HG02981 (cell line): ENCODE results near the gene ARHGAP10.
"Not testable (repeated sequence)": the region's sequence is repeated elsewhere in the genome, so short reads cannot be mapped to it uniquely, and the experiment has no call there.

ENCODE experiments used
- ATAC-seq: cut with Tn5 transposase; IDR thresholded peaks from one replicate; pipeline ENCODE4 v1.9.1; 2021; ENCODE audit warnings: mild to moderate bottlenecking, moderate library complexity; ENCODE audit not compliant: unreplicated experiment

Gene ARHGAP10

DNA sequence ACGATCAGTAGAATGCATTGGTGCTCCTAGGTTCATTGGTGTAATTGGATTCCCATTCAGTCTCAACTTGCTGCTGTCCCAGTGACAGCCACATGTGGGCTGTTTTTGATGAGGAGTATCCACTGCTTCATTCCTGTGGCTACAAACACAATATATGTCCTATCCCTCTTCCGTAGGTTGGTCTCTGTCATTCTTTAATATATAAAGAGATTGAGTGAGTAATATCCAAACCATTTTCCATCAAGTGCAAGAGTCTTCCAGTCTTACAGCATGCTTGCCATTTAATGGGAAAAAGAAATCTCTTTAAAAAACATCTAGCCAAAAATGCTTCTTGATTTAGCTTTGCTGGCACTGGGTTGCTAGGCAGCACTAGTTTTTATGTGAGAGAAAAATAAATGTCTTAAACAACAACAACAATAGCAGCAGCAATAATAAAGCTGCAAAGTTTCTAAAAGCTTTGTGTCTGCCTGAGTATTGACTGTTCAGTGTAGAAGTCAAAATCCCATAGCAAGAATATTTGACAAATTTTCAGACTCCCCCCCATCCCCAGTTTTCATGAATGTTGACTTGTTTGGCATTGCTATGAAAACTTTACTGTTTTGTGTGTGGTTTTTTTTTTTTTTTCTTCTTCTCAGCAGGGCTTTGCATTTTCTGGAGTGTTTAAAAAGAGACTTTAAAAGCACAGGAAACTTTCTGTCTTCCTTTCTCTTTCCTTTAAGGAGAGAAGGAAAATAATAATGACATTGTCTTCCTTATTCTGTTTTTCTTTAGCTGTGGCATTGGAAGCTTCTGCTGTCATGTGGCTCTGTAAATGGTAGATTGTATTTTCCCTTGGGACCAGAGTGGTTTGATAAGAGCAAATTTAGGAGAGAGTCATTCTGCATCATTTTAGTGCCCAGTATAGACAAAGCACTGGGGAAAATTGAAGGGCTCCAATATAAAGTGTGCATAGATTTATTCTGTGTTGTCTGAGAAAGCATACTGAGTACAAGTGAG, 244.3 kb downstream of the ARHGAP10 start:
- ATAC-seq, result no peak

DNA sequence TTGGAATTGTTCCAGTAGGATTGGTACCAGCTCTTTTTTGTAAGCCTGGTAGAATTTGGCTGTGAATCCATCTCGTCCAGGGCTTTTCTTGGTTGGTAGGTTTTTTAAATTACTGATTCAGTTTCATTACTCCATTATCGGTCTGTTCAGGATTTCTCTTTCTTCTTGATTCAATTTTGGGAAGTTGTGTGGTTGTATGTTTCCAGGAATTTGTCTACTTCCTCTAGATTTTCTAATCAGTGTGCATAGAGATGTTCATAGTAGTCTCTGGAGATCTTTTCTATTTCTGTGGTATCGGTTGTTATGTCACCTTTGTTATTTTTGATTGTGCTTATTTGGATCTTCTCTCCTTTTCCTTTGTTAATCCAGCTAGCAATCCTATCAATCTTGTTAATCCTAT, 248.7 kb downstream of the ARHGAP10 start:
- ATAC-seq, result no peak

DNA sequence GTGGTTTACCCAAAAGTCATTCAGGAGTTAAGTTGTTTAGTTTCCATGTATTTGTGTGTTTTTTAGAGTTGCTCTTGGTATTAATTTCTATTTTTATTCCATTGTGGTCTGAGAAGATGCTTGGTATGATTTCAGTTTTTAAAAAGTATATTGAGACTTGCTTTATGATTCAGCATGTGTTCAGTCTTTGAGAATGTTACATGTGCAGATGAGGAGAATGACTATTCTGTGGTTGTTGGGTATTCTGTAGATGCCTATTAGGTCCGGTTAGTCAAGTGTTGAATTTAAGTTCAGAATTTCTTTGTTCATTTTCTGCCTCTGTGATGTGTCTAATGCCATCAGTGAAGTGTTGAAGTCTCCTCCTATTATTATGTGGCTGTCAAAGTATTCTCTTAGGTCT, 249.4 kb downstream of the ARHGAP10 start:
- peak; percentile 94 for ATAC-seq

DNA sequence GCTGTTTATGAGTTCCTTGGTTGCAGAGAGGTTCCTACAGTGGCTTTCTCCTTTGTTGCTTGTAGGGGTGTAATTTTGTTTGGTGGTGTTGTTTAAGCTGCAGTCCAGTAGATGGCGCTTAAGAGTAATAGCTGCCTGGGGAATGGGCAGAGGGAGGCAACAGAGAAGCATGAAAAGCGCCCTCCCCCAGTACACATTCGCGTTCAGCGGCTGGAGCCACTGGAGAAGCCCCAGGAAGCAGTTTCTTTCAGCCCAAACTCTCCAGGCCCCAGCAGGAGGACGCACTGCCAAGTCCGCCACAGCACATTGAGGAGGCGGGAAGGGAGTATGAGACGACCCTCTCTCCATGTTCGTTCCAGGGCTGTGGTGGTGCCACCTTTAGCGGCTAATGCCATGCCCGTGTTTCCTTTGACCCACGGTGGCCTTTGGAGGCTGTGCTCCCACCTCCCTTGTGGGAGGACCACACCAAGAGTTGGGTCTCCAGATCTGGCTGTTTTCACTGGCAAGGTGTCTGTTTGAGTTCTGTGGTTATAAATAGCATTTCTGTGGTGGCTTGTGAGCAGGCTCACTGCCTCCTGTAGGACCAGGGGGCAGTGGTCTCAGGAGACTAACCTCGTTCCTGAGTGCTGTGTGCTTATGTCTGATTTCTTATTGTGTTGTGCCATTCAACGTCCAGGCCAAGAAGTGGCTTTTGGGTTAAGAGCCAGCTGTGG, 252.3 kb downstream of the ARHGAP10 start:
- no peak for ATAC-seq

DNA sequence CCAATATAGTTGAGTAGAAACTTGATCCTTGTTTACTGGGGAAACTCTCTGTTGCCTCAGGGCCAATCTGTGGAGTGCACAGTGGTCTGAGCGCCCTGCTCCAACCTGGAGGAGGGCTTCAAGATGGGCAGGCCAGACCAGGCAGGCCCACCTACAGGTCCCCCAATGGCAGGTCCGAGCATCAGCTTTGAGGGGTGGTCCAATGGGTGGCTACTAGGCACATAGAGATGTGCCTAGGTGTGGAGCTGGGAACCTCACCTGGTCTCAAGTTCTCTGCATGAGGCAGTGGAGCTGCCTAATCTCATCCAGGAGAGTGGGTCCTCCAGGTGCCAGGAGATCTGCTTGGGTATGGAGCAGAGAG, 252.9 kb downstream of the ARHGAP10 start:
- ATAC-seq, result no peak

DNA sequence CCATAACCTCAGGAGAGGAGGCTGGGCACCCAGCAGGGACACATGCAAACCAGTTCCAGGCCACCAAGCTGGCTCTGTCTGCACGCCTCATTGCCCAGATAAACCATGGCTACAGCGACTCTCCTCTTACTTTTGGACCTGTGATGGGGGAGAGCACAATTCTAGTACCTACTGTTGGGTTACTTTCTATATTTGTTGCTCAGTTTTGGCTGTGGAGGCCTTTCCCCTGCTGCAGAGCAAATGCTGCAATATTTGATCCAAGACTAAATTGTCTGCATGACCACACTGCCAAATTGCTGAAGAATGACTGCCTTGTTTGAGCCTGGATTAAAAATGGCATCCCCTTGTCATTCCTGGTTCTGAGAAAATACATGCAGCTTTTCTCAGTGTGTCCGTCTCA, 253.5 kb downstream of the ARHGAP10 start:
- ATAC-seq, result no peak

DNA sequence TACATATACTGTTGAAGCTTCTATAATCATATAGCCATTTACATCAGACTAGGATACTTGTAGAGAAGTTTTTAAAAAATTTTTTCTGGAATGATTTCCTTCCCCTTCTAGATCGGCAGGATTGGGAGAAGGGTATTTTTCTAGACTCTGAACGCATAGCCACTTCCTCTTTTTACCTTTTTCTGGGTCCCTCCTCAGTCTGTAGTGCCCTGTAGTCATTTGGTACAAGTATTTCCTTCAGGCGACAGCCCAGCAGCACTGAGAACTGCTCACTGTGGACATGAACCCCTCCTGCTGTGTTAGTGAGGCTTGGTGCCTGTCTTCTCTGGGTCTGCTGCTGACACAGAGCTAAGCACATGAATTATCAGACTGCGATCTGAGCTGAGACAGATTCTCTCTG, 255.4 kb downstream of the ARHGAP10 start:
- no peak for ATAC-seq

DNA sequence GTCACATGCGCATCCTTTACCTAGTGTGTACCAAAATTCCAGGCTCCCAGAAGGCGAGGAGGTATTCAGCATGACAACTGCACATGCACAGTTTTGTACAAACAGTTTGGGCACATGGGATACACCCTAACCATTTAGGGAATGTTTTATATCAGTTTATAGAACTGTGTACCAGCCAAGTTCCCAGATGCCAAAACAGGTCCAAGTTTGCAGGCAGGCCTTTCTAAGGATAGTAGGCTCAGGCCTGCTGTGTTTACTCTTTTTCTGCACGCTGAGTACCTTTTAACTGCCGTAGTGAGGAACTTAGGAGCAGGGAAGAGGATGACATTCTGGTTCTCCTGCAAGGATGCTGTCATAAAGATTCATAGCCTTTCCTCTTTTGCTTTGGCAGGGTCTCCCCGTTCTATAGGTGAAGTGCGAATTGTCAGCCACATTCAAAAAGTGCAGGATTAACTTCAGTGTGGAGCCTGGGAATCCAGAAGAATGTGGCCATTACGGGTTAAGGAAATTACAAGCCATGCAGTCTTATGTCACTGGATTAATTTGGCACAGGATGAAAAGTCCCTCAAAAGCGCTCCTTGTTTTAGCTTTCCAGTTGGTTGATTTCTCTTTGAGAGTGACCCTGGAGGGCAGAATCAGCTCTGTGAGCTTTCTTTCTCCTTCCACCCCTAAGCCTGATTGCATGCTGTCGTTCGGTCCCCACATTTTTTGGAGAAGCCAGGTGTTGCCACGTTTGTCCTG, 259.8 kb downstream of the ARHGAP10 start:
- no peak for ATAC-seq

DNA sequence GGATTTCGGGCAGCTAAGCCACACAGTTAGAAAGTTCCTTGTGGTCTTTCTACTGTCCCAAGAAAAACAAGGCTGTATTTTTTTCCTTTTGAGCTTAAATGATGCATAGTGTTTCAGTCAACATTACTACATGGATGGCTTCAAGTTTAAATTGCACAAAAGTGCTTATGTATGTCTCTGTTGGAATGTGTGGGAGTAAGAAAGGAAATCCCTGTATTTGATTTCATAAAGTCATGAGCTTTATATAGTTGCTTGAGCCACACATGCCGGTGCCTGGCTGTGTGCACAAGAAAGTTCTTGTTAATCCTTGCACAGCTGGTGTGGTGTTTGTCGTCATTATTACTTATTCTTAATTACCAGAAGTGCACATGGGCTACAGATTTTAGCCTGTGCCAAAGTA, 262.2 kb downstream of the ARHGAP10 start:
- no peak for ATAC-seq

DNA sequence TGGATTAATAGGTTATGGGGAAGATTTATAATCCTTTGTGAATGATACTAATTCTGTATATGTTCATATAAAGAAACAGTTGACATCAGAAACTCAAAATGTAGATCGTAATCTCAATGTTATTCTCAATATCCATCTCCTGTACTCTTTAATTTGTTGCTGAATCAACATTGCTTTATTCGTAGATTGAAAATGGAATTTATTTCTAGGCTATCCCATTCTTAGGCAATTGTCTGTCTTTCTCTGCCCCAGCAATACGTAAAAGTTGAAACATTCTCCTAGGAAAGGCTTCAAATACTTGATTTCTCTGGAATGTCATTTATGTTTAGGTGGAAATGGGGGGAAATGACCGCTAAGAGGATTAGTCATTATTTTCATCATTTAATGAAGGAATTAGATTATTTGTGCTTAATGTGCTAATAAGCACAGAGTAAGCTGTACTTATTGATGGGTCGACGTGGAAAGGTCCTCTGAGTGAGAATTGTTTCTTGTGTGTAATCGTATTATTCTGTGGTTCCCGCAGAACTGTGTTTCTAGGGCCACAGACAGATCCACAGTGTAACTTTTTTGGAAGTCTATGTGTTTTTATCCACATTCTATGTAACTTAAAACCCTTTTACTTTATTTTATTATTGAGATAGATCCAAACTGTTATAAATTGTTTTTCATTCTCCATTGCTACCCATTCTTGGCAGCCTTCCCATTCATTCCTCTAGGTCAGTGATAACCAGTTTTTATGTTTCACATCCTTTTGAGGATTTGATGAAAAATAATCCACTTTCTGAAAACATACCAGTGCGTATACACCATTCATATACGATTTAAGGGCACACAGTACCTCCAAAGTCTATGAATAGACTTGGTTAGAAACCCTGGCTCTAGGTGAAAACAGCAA, 262.9 kb downstream of the ARHGAP10 start:
- ATAC-seq, result no peak

DNA sequence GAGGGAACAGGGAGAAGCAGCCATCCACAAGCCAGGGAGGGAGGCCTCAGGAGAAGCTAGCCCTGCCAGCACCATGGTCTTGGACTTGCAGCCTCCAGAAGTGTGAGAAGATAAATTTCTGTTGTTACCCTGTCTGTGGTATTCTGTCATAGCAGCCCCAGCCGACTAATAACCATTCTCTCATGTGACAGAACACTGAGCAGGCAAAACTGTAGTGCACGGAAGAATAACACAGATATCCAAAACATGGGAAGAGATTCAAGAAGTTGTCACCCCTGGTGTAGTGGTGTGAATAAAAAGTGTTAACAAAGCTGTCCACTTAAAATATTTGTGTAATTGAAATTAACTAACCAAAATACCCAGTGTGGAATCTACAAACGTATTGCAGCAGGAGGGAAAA, 265.0 kb downstream of the ARHGAP10 start:
- no peak for ATAC-seq

DNA sequence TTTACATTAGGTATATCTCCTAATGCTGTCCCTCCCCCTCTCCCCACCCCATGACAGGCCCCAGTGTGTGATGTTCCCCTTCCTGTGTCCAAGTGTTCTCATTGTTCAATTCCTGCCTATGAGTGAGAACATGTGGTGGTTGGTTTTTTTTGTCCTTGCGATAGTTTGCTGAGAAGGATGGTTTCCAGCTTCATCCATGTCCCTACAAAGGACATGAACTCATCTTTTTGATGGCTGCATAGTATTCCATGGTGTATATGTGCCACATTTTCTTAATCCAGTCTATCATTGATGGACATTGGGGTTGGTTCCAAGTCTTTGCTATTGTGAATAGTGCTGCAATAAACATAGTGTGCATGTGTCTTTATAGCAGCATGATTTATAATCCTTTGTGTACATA, 268.1 kb downstream of the ARHGAP10 start:
- not testable (repeated sequence) for ATAC-seq

DNA sequence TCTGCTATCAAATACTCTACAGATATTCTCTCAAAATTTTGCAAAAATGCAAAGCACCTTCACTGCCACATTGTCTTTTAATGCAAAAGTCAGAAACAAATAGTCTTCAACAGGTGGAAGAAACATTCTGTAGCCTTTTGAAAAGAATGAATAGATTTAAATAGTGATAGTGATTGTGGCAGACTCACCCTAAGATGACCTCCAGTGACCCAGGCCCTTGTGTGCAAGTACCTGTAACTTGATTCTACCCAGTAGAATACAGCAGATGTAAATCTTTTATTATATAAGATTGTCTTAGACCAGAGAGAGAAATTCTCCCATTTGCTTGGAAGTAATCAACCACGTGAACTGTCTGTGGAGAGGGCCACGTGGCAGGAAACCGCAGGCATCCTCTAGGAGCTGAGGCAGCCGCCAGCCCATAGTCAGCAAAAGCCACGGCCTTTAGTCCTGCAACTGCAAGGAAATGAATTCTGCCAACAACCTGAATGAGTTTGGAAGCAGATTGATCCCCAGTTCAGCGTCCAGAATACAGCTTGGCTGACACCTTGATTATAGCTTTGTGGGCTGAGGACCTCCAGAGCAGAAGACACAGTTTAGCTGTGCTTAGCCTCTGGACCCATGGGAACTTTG, 272.5 kb downstream of the ARHGAP10 start:
- ATAC-seq, result no peak

DNA sequence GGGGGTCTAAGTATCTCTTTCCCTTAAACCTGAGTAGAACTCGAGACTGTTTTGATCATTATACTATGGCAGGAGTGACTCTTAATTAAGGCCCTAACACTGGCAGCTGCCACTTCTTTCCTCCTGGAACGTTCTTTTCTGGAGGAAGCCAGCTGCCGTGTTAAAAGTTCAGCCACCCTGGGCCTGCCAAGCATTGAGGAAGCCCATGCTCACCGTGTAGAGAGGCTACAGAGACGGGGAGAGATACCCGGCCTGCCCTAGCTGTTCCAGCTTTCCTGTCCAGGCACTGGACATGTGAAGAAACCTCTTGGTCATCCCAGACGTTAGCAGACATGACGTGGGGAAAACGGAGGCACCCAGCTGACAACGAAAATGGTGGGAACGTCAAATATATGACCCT, 274.1 kb downstream of the ARHGAP10 start:
- ATAC-seq, result no peak

DNA sequence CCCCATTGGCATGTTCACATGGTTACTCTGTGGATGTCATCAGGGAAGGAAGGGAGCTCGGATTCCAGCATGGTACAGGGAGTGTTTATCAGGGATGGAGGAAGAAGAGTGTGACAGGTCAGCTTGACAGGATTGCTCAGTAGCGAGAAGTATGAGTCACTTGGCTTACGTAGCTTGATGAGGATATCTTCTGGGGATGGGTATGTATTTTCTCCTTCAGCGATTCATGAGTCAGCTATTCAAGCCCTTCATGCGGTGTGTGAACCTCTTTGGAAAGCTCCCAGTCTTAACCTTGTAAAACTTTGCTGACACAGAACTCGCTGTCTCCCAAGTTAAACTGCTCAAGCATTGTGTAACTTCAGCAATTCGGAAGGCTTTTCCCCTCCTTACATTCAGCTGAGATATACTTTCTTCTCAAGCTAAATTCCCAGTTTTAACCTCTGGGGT, 275.4 kb downstream of the ARHGAP10 start:
- no peak for ATAC-seq

DNA sequence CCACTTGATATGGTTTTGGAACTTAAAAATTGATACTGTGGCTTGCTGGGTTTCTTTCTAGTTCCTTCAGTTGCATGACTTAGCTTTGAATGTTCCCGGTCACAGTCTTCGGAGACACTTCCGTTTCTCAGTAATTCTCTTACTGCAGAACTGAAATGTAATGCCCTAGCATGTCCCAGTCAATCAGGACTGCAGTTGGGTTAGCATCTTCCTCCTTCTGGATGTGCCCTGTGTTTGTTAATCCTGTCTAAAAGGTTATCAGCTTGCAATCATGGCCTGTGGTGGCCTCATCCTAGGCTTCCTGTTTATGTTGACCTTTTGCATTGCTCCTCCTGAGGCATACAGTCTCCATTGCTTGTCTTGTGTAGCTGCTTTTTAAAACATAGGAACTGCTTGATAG, 275.9 kb downstream of the ARHGAP10 start:
- no peak for ATAC-seq

DNA sequence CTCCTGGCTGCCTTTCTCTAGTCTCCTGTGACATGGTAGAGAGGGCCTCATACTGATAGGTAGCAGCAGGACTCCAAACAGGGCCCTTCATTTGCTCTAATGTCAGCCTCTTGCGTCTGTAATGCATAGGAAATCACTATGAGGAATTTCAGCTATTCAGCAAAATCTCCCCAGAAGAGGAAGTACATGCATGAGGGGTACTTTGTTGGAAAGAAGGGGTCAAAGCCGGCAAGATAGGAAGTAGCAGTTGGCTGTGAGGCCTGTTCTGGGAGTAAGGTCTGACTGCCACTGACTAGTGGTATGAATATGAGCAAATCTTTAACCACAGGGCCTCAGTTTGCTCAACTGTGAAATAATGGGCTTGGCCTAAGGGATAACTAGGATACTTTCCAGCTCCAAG, 283.2 kb downstream of the ARHGAP10 start:
- no peak for ATAC-seq

DNA sequence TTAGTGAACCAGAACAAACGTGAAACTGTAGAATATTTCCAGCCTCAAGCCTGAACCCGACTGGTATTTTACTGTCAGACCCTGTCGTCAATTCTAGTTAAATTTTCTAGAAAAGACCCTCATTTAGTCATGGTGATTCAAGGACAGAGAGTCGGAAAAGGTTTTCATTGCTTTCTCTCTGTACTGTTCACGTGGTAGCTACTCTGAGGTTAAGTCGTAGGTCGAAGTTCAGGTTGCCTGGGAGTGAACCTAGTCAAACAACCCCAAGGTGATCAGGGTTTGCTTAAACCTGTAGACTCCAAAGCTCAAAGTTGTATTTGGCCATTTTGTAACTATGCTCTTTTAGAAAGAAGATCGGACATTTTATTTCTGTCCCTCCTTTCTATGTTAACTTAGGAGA, 283.6 kb downstream of the ARHGAP10 start:
- no peak for ATAC-seq

DNA sequence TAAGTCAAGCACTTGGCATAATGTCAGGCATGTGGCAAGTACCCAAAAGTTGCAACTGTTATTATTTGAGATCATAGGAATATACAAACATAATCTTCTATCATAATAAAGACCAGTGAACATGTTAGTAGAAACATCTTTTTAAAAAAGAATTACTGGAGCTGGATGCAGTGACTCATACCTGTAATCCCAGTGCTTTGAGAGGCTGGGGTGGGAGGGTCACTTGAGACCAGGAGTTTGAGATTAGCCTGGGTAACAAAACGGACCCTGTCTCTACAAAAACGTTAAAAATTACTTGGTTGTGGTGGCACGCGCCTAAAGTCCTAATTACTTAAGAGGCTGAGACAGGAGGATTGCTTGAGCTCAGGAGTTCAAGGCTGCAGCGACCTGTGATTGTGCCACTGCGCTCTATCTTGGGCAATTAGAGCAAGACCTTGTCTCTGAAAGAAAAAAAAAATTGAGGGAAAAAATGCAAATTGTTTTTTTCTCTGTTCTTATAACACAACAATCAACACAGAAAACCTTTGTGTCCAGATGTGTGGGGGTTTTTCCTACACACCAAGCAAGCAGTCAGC, 284.3 kb downstream of the ARHGAP10 start:
- ATAC-seq, result no peak

DNA sequence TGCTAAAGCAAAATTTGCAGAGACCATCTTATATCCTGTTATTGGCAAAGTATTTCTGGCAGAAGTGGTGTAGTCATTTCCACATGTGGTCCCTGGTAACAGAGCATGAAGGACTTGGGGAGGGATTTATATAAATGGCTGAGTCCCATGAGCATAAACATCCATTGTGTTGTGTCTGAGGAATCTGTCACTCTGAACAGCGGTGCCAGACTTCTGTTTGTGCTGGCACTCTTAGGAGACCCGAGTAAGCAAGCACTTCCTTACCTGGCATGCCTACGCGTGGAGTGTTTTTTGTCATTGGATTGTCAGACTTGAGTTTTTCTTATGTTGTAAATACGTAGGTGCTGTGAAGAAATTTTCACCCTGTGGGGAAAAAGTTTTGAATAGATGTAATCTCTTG, 285.9 kb downstream of the ARHGAP10 start:
- ATAC-seq, result no peak
